Ramos (cell line): ENCODE measurements around the gene GALNT2.

Experiments used
- in situ Hi-C: fragments of 300-500 bp; cut with MboI; formaldehyde crosslinking; loops from one replicate; pipeline ENCODE4 v1.14.3; 2022; ENCODE audit warnings: low sequenced_read_pairs; ENCODE audit not compliant: unreplicated experiment

Gene GALNT2

GRCh38 chr1:230125640-230126528 lies 58.8 kb downstream of the GALNT2 start:
- in situ Hi-C loops, result no loop called here

- in situ Hi-C loops, result no loop called here
These were observed 59.6 kb downstream of the GALNT2 start for GRCh38 chr1:230126529-230127104.

- in situ Hi-C loops, result no loop called here
These were observed 60.3 kb downstream of the GALNT2 start for GRCh38 chr1:230127105-230128054.

- in situ Hi-C loops, result no loop called here
These were observed 61.7 kb downstream of the GALNT2 start for GRCh38 chr1:230128569-230129285.

DNA sequence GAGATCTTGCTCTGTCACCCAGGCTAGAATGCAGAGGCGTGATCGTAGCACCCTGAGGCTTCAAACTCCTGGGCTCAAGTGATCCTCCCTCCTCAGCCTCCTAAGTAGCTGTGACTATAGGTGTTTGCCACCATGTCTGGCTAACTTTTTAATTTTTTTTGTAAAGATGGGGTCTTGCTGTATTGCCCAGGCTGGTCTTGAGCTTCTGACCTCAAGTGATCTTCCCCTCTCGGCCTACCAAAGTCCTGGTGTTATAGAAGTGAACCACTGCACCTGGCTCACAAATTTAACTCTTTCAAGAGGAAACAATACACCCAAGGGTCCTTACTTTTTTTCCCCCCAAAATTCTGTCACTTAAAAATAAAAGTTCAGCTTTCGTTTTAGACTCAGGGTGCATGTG lies 62.3 kb downstream of the GALNT2 start:
- in situ Hi-C loops, result no loop called here

DNA sequence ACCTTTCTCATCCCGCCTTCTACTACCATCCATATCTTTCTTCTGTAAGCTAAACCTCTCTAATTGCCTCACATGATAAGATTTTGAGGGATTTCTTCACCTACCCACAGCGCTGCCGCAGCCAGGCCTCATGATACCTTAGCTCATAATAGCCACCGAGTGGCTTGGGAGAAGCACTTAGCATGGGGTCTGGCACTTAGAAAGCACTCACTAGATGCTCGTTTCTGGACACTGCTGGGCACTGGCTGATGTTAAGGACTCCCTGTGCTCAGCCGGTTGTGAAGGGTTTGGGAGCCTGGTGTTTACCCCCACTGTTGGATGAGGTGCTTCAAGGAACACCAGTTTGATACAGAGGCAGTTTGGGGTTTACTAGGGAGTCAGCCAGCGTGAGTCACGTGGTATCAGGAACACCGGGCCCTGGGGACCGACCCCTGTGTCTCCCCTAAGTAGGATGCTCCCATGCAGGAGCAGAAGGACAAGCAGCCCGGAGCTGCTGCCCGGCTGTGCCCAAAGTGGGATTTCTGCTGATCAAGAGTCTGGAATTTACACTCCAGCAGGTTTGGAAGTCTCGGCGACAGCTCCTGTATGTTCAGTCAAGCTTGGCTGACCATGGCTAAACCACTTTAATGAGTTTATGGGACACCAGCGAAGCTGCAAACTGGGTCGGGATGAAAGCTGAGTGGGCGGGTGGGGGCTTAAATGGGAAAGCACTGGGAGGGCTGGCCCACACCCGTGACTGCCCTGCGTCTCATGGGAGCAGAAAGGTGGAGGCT lies 63.3 kb downstream of the GALNT2 start:
- in situ Hi-C loops, result no loop called here

GRCh38 chr1:230131457-230131856 lies 64.4 kb downstream of the GALNT2 start:
- in situ Hi-C loops, result no loop called here

DNA sequence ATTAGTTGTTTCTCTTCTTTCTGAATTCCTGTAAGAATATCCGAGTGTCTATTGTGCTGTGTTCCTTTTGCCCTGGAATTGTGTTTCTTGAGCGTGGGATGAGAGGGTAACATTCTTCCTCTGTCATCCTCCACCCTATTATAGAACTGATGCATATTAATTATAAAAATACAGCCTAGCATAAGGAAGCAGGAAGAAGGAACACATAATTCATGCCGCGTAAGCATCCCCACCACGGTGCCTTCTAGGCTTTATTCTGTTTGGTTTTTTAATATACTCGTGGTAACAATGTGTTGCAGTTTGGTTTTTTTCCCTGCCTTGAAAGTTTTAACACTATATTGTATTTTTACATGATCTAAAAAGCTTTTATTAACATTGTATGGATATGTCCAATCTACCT lies 65.7 kb downstream of the GALNT2 start:
- in situ Hi-C loops, result no loop called here

DNA sequence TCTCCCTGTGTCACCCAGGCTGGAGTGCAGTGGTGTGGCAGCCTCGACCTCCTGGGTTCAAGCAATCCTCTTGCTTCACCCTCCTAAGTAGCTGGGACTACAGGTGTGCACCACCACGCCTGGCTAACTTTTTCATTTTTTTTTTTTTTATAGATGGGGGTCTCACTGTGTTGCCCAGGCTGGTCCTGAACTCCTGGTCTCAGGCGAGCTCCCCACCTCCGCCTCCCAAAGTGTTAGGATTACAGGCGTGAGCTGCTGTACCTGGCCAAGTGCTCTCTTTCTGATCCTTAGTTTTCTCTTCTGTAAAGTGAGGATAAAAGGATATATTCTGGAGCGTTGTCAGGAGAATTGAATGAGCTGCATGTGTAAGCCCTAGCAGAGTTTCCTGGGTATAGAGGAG lies 68.7 kb downstream of the GALNT2 start:
- in situ Hi-C loops, result no loop called here

GRCh38 chr1:230136453-230137336 lies 69.7 kb downstream of the GALNT2 start:
- in situ Hi-C loops, result no loop called here

DNA sequence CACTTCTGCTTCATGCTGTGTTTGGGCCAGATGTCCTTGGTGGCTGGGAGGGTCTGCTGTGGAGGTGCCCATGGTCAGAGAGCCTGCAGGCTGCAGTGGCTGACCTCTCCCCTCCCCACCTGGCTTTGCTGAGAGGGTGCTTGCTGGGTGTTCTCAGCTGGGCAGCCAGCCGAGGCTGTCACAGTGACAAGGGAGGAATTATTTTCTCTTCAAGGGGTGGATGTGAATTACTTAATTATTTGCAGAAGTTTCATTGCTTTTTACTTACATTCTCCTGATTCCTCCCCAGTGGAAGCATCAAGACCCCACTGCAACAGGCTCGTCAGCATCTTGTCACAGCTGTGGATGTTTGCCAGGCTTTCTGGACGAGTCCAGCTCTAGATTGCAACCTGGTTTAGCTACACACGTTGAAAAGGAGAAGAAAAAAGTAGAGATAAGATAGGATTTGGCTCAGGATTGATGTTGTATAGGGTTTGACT lies 70.3 kb downstream of the GALNT2 start:
- in situ Hi-C loops, result no loop called here

GRCh38 chr1:230138561-230139239 lies 71.7 kb downstream of the GALNT2 start:
- in situ Hi-C loops, result no loop called here

DNA sequence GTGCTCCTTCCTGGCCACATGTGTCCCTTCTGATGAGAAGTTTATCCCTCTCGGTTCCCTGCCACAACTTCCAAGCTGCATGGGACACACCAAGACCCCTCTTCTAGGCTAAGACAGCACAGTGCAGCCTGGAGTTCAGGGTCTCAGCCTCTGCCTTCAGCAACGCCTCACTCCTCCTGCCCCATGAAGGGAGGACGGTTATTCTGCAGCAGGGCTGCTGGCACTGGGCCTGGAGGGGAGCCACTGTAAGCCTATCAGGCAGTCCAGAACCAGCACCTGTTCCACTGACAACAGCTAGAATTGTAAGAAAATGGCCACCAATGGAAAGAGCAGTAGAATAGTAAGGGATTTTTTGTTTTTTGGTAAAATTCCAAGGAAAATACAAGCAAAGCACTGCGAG lies 72.3 kb downstream of the GALNT2 start:
- in situ Hi-C loops, result no loop called here

GRCh38 chr1:230139741-230140140 lies 72.7 kb downstream of the GALNT2 start:
- in situ Hi-C loops, result no loop called here

DNA sequence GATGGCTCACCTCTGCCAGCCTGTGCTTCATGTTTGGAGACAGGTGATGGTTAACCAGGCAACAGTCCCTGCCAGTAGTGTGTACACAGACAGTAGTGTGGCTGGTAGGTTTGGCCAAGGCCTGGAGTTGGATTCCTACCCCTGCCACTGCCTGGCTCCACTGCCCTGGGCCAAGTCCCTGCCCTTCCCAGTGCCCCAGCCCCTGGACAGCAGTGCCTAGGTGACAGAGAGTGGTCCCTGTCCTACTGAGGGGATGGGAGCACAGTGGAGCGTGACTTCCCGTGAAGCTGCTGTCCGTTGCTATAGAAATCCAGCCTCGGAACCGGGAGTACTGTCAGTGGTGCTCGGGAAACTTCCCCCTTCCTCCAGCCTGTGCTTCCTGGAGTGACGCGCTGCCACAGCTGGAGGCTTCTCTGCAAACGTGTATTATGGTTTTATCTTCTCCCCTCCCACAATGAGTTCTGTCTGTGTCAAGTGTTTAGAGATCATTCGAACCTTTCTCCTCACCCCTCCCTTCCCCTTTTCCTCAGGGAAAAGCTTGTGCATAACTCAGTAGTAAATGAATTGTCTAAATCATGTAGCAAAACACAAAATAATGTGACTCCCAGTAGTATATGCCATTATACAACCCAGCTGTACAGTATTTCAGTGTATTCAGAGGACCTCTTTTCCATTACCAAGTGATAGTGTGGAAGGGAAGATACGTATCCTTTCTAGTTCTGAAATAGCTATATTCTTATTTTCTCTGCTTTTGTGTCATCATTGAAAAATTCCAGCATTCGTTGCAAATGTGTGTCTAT lies 73.4 kb downstream of the GALNT2 start:
- in situ Hi-C loops, result no loop called here

GRCh38 chr1:230141021-230141648 lies 74.1 kb downstream of the GALNT2 start:
- in situ Hi-C loops, result no loop called here
